Dendritic cell treated with granulocyte-macrophage colony-stimulating factor and Interleukin-4, amounts not matched to agents 40 ng/mL and 50 ng/mL, for 4 days (primary cell): ENCODE measurements around the gene RYK.

Source experiments
- H3K27ac Mint-ChIP-seq: one replicate; pipeline ENCODE4 v1.8.0; 2022; ENCODE audit warnings: mild to moderate bottlenecking, mixed read lengths
- H3K27me3 Mint-ChIP-seq: one replicate; pipeline ENCODE4 v1.8.0; 2022; ENCODE audit warnings: mild to moderate bottlenecking, mixed read lengths
- H3K36me3 Mint-ChIP-seq: one replicate; pipeline ENCODE4 v1.8.0; 2022; ENCODE audit warnings: low read depth, mixed read lengths
- H3K4me1 Mint-ChIP-seq: one replicate; pipeline ENCODE4 v1.8.0; 2022; ENCODE audit warnings: low read depth, mixed read lengths
- H3K4me3 Mint-ChIP-seq: one replicate; pipeline ENCODE4 v1.8.0; 2022; ENCODE audit warnings: mild to moderate bottlenecking, moderate library complexity, mixed read lengths
- H3K9me3 Mint-ChIP-seq: one replicate; pipeline ENCODE4 v1.8.0; 2022; ENCODE audit warnings: mixed read lengths
- intact Hi-C: fragments of 100-400 bp; cut with micrococcal nuclease; formaldehyde crosslinking; loops from one replicate; pipeline ENCODE4 v1.15.0; 2022

RYK gene

DNA sequence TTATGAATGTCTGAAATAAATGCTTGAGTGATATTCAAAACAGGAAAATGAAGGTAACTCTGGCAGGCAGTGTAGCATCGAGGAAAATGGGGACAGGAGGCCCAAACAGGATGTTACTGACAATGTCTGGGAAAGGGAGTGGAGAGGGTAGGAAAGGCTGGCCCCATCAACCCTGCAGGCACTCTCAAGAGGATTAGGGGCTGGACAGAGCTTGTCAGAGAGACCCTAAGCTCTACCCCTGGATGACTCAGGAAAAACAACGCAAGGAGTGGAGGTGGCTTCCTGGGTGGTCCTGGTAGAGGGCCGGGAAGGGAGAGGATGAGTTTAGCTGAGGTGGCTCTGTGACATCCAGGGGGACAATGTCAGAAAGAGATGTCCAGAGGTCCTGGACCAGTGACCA lies 106.0 kb downstream of the RYK start:
- Mint-ChIP-seq H3K4me1 (no peaks in the 10 kb centered on the region), H3K27ac (no peak overlapping the region), H3K27me3 (no peaks in the 10 kb centered on the region), H3K9me3 (peaks cover 17% of the 10 kb centered on the region), H3K36me3 (peaks cover 10% of the 10 kb centered on the region), H3K4me3 (no peak overlapping the region)
- intact Hi-C loops, result no loop called here

DNA sequence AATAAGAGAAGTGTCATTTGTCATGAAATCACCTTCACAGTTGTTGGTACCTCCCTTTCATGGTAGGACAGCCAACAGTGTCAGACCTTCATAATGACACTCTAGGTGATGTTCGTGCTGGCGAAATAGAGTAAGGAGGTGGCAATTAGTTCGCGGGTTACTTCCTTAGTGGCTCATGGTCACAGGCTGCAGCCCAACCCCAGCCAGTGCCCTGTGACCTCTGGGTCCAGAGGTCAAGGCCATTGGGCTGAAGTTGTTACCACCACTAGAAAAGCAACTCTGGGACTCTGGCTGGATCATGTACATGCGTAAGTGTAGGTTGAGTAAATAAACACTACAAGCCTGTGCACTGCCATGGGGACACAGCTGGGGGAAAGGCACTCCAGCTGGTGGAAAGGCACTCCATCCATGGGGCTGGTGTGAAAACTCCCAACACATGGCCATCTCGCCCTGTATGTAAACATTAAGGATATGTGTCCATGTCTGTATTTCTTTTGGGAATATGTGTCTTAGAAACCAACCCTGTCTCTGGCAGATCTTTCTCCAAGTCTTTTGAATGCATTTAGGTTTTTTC lies 106.7 kb downstream of the RYK start:
- Mint-ChIP-seq H3K27ac (no peak overlapping the region), H3K9me3 (peaks cover 17% of the 10 kb centered on the region), H3K4me3 (no peak overlapping the region), H3K27me3 (no peaks in the 10 kb centered on the region), H3K4me1 (no peaks in the 10 kb centered on the region), H3K36me3 (peaks cover 6% of the 10 kb centered on the region)
- intact Hi-C loops, result no loop called here

DNA sequence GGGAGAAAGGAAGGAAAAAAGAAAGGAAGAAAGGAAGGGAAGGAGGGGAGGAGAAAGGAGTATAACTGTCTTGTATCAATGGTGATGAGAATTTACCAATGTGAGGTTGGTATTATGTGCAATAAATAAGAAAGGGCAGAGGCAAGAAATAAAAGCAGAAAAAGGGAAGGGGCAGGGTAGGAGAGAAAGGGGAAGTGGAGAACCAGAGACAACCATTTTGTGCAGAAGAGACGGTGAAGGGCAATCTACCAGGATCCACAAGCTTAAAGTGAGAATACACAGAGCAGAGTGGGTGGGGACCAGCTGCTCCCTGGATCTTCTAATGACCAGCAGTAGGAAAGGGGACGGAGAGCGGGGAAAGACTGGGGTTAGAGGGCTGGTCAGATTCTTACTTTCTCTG lies 114.1 kb downstream of the RYK start:
- Mint-ChIP-seq H3K27me3 (no peaks in the 10 kb centered on the region), H3K36me3 (no peaks in the 10 kb centered on the region), H3K4me1 (peaks cover 11% of the 10 kb centered on the region), H3K9me3 (peaks cover 34% of the 10 kb centered on the region), H3K4me3 (no peak overlapping the region), H3K27ac (no peak overlapping the region)
- intact Hi-C loops, result no loop called here

DNA sequence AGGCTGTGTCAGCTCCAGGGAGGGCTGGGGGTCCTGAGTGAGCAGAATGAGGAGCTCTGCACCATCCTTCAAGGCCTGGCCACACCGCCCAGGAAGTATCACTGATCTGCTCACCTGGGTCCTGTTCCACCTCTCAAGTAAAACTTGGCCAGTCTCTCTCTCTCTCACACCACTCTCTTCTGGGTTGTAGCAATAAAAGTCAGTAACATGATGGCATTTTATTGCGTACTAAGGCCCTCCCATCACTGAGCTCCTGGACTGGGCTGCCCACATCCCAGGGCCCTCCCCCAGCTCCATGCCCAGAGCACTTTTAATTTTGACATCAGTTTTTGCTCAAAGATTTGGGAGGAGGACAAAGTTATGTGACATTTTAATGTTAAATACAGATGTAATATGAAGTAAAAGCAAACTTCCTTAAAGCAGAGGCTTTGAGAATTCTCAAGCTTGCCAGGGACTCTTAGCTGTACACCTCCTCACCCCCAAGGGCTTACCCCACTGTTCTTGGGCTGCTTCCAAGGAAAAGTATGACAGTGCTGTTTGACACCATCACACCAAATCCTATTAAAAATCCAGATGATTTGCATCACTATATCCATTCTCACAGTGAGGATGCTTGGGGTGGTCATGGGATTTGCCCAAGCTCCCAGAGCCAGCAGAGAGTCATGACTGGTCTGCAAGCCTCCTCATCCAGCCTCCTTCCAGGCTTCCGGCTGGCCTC lies 115.8 kb downstream of the RYK start:
- Mint-ChIP-seq H3K27me3 (peaks cover 1% of the 10 kb centered on the region), H3K9me3 (peaks cover 37% of the 10 kb centered on the region), H3K4me3 (no peak overlapping the region), H3K36me3 (no peaks in the 10 kb centered on the region), H3K4me1 (peaks cover 12% of the 10 kb centered on the region), H3K27ac (no peak overlapping the region)
- intact Hi-C loops, result no loop called here

DNA sequence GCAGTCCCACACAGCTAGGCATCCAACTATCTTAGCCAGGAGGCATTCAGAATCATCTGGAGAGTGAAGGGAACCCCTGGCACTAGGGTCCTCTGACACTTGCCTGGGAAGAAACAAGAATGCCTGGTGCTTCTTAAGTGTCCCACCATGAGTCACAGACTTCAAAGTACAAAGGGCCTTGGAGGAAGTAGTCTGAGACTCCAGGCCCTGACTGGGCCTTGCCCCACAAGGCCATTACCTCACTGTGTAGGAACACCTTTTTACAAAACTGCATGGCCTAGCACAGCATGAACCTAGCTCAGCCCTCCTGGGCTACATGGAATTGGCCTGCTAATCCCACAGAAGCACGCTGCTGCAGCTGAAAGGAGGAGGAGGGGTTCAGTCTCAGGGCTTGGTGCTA lies 116.4 kb downstream of the RYK start:
- Mint-ChIP-seq H3K4me3 (no peak overlapping the region), H3K9me3 (peaks cover 37% of the 10 kb centered on the region), H3K36me3 (no peaks in the 10 kb centered on the region), H3K27ac (no peak overlapping the region), H3K27me3 (peaks cover 1% of the 10 kb centered on the region), H3K4me1 (peaks cover 17% of the 10 kb centered on the region)
- intact Hi-C loops, result no loop called here

DNA sequence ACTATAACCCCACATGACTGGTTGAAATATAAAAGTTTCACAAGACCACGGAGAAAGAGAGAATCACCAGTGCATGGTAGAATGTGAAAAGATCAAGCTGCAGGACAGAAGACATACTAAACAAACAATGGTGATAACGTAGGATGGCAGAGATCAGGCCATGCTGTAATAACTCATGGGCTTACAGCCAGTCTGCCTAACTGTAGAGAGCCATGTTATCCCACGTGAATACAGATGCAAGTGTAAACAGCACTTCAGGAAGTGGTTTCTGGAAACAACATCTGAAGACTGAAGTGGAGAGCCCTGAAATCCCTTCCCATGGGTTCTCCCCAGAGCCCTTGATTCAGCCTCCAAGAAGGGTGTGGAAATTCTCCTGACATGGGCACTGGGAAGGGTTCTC lies 117.7 kb downstream of the RYK start:
- H3K4me1 Mint-ChIP-seq, result peaks cover 17% of the 10 kb centered on the region
- H3K4me3 Mint-ChIP-seq, result no peak overlapping the region
- H3K36me3 Mint-ChIP-seq, result no peaks in the 10 kb centered on the region
- H3K9me3 Mint-ChIP-seq, result peaks cover 28% of the 10 kb centered on the region
- intact Hi-C loops, result no loop called here
- H3K27ac Mint-ChIP-seq, result no peak overlapping the region
- peaks cover 1% of the 10 kb centered on the region for H3K27me3 Mint-ChIP-seq

DNA sequence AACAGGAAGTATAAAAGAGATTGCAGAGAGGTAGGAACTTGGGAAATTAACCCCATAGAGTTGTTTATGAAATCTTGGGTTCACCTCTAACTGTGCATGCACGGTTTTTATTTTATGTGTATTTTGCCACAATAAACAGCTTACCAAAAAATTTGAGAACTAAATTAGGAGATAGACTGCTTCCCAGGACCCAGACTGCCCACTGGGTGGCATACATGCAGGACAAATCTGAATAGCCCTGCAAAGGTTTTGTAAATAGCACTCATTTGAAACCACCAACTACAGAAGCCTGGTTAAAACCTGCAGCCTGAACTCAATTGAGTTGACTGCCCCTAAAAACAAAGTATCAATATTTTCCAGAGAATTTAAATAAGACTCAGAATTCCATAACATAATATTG lies 124.5 kb downstream of the RYK start:
- peaks cover 45% of the 10 kb centered on the region for H3K9me3 Mint-ChIP-seq
- intact Hi-C loops, result no loop called here

DNA sequence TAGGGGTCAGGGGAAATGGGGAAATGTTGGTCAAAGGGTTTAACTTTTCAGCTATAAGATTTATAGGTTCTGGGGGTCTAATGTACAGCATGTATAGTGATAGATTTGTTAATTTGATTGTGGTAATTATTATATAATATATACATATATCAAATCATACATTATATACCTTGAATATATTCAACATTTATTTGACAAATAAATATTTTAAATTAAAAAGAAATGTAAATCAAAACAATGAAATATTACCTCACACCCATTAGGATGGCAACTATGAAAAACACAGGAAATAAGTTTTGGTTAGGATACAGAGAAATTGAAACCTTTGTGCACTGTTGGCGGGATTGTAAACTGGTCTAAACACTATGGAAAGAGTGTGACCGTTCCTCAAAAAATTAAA lies 135.9 kb downstream of the RYK start:
- Mint-ChIP-seq H3K4me1 (no peaks in the 10 kb centered on the region), H3K4me3 (no peak overlapping the region), H3K27me3 (no peaks in the 10 kb centered on the region), H3K9me3 (peaks cover 37% of the 10 kb centered on the region), H3K27ac (no peak overlapping the region), H3K36me3 (no peaks in the 10 kb centered on the region)
- intact Hi-C loops, result no loop called here

More for the DNA sequence above, 124.5 kb downstream of the RYK start:
- Mint-ChIP-seq H3K36me3 (no peaks in the 10 kb centered on the region), H3K4me3 (no peak overlapping the region), H3K27ac (no peak overlapping the region), H3K4me1 (peaks cover 14% of the 10 kb centered on the region), H3K27me3 (peaks cover 1% of the 10 kb centered on the region)

DNA sequence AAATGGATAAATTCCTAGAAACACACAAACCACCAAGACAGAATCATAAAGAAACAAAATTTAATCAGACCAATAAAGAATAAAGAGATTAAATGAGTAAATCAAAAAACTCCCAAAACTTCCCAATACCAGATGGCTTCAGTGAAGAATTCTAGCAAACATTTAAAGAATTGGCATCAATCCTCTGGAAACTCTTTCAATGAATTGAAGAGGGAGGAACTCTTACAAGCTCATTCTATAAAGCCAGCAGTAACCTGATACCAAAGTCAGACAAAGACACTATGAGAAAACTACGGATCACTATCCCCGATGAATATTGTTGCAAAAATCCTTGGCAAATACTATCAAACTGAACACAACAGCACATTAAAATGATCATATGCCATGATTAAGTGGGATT lies 139.0 kb downstream of the RYK start:
- Mint-ChIP-seq H3K4me1 (peaks cover 10% of the 10 kb centered on the region), H3K4me3 (no peak overlapping the region), H3K36me3 (no peaks in the 10 kb centered on the region), H3K9me3 (peaks cover 18% of the 10 kb centered on the region), H3K27ac (no peak overlapping the region), H3K27me3 (no peaks in the 10 kb centered on the region)
- intact Hi-C loops, result no loop called here

DNA sequence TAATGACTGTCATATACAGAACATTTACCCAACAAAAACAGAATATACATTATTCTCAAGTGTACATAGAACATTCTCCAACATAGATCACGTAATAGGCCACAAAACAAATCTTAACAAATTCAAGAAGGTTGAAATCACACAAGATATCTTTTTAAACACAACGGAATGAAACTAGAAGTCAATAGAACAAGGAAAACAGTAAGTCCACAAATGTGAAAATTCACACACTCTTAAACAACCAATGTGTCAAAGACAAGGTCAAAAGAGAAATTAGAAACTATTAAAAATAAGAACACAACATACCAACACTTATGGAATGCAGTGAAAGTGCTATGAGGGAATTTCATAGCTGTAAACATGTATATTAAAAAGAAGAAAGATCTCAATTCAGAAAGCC lies 139.7 kb downstream of the RYK start:
- H3K36me3 Mint-ChIP-seq, result no peaks in the 10 kb centered on the region
- H3K27me3 Mint-ChIP-seq, result no peaks in the 10 kb centered on the region
- H3K9me3 Mint-ChIP-seq, result peaks cover 18% of the 10 kb centered on the region
- peaks cover 14% of the 10 kb centered on the region for H3K4me1 Mint-ChIP-seq
- H3K4me3 Mint-ChIP-seq, result no peak overlapping the region
- no peak overlapping the region for H3K27ac Mint-ChIP-seq
- intact Hi-C loops, result no loop called here
